ENCODE results near the gene PPP3R1.

Gene PPP3R1

DNA sequence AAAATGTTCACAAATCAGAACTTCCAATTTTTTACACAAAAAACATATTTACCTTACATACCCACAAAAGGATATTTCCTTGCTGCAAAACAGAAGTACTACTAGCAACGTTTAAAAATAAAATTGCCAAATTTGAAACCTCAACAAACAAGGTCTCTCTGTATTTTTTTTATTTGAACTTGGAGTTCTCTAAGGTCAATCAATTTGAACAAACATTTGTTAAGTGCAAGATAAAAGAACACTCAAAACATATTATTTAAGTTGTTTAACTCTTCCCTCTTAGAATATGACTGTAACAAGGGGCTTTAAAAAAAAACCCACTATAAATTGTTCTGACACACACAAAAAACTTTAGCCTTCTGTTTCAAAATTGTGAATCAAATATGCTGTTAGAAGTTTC, 65.0 kb downstream of the PPP3R1 start (continued):
- TF ChIP-seq ARNTL (CRISPR knock-in tag; IDR thresholded peaks at IDR 0.05; ENCODE audit: borderline replicate concordance, low read depth), result no peak
- no peak for TF ChIP-seq GLIS3 (CRISPR knock-in tag; IDR thresholded peaks at IDR 0.05)

DNA sequence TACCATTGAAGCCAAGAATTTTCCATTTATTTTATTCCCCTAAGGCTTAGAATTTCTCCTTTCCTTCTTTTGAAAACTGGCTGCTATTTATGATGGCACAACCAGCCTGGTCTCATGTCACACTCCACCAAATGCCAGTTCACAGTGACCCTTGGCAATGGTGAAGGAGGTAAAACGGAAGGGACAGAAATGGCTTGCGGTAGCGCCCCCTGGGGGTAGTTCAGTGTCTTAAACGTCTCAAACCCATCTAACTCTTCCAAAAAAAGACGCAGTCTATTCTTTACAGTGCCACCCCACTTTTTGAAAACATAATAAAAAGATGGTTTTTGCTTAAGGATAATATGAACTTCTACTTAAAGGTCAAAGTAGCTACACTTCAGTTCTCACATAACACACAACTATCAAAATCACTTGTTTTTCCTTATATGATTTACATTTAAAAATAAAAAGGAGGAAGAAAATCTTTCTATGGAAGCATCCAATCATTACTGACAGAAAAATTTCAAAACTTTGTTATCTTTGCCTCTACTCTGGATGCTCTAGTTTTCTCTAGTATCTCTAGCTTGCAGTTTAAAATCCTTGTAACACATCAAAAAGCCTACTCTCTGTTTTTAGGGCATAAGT, 66.7 kb downstream of the PPP3R1 start:
- TF ChIP-seq CSDC2 (CRISPR knock-in tag; IDR thresholded peaks at IDR 0.05) (no peak), SNAI2 (CRISPR knock-in tag; IDR thresholded peaks at IDR 0.05) (no peak), ESRRG (CRISPR knock-in tag; IDR thresholded peaks at IDR 0.05) (no peak), BACH2 (CRISPR knock-in tag; IDR thresholded peaks at IDR 0.05; ENCODE audit: borderline replicate concordance) (no peak), ZNF8 (CRISPR knock-in tag; IDR thresholded peaks at IDR 0.05) (no peak), ZFP3 (CRISPR knock-in tag; IDR thresholded peaks at IDR 0.05) (no peak), RARB (CRISPR knock-in tag; IDR thresholded peaks at IDR 0.05) (no peak)
- TF ChIP-seq, protein P1, sequence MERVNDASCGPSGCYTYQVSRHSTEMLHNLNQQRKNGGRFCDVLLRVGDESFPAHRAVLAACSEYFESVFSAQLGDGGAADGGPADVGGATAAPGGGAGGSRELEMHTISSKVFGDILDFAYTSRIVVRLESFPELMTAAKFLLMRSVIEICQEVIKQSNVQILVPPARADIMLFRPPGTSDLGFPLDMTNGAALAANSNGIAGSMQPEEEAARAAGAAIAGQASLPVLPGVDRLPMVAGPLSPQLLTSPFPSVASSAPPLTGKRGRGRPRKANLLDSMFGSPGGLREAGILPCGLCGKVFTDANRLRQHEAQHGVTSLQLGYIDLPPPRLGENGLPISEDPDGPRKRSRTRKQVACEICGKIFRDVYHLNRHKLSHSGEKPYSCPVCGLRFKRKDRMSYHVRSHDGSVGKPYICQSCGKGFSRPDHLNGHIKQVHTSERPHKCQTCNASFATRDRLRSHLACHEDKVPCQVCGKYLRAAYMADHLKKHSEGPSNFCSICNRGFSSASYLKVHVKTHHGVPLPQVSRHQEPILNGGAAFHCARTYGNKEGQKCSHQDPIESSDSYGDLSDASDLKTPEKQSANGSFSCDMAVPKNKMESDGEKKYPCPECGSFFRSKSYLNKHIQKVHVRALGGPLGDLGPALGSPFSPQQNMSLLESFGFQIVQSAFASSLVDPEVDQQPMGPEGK (CRISPR knock-in tag; IDR thresholded peaks at IDR 0.05; ENCODE audit: borderline replicate concordance), result no peak
- ATAC-seq, result no peak

DNA sequence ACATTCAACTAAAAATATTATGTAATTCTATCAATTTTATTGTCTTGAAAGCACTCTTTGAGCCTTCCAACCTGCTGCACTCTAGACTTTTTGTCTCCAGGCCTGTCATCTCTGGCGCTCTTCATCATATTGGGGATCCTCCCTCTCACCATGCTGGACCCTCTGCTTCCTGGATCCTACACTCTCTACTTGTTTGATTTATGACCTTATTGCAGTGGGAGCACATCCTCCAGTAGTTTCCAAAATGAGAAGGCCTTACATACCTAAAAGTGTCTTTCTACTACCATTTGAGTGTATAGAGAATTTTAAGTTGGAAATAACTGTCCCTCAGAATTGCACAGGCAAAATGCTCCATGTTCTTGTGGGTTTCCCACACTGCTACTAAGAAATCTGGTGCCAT, 69.4 kb downstream of the PPP3R1 start:
- no peak for ATAC-seq
- no peak for TF ChIP-seq OSR1 (CRISPR knock-in tag; IDR thresholded peaks at IDR 0.05)
- TF ChIP-seq, protein P2, sequence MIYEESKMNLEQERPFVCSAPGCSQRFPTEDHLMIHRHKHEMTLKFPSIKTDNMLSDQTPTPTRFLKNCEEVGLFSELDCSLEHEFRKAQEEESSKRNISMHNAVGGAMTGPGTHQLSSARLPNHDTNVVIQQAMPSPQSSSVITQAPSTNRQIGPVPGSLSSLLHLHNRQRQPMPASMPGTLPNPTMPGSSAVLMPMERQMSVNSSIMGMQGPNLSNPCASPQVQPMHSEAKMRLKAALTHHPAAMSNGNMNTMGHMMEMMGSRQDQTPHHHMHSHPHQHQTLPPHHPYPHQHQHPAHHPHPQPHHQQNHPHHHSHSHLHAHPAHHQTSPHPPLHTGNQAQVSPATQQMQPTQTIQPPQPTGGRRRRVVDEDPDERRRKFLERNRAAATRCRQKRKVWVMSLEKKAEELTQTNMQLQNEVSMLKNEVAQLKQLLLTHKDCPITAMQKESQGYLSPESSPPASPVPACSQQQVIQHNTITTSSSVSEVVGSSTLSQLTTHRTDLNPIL (CRISPR knock-in tag; IDR thresholded peaks at IDR 0.05; ENCODE audit: low read depth), result no peak
- no peak for TF ChIP-seq TOX (CRISPR knock-in tag; IDR thresholded peaks at IDR 0.05; ENCODE audit: borderline replicate concordance)
- TF ChIP-seq ARNTL (CRISPR knock-in tag; IDR thresholded peaks at IDR 0.05; ENCODE audit: borderline replicate concordance, low read depth), result no peak
- TF ChIP-seq RARB (CRISPR knock-in tag; IDR thresholded peaks at IDR 0.05), result no peak
- TF ChIP-seq ZFP3 (CRISPR knock-in tag; IDR thresholded peaks at IDR 0.05), result no peak
- no peak for TF ChIP-seq GLIS3 (CRISPR knock-in tag; IDR thresholded peaks at IDR 0.05)
- no peak for TF ChIP-seq CSDC2 (CRISPR knock-in tag; IDR thresholded peaks at IDR 0.05)

DNA sequence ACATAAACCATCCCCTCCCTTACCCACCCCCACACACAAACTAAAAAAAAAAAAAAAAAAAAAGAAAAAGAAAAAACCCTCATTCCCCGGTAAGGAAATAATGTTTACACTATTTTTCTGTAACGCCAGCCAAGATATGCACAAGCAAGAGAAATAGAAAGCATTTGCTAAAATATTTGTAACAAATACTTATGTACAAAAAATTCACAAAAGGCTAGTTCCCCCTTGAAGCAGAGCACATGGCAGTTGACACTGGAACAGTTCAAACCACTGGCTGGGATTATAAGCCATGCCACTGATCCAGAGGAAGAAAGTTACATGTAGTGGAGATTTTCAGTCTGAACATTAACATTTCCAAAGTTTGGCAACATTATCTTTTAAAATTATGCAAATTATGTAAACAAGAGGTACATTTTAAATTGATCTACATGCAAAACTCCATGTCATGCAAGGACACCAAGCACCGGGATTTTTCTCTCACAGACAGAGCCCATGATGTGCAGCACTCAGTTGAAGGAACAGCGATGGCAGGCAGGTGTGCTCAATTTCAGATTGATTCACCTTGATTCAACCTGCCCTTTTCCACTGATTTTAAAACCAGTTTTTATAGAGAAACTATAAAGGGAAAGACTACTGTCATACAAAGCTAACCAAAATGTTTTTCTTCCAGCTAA, 73.2 kb downstream of the PPP3R1 start:
- ATAC-seq, result no peak
- TF ChIP-seq SNAI2 (CRISPR knock-in tag; IDR thresholded peaks at IDR 0.05), result no peak
- no peak for TF ChIP-seq ZNF8 (CRISPR knock-in tag; IDR thresholded peaks at IDR 0.05)
- TF ChIP-seq ESRRG (CRISPR knock-in tag; IDR thresholded peaks at IDR 0.05), result no peak
- no peak for TF ChIP-seq ZC3H10 (CRISPR knock-in tag; IDR thresholded peaks at IDR 0.05)
- no peak for TF ChIP-seq GLIS3 (CRISPR knock-in tag; IDR thresholded peaks at IDR 0.05)
- no peak for TF ChIP-seq RARB (CRISPR knock-in tag; IDR thresholded peaks at IDR 0.05)
- TF ChIP-seq, protein P3, sequence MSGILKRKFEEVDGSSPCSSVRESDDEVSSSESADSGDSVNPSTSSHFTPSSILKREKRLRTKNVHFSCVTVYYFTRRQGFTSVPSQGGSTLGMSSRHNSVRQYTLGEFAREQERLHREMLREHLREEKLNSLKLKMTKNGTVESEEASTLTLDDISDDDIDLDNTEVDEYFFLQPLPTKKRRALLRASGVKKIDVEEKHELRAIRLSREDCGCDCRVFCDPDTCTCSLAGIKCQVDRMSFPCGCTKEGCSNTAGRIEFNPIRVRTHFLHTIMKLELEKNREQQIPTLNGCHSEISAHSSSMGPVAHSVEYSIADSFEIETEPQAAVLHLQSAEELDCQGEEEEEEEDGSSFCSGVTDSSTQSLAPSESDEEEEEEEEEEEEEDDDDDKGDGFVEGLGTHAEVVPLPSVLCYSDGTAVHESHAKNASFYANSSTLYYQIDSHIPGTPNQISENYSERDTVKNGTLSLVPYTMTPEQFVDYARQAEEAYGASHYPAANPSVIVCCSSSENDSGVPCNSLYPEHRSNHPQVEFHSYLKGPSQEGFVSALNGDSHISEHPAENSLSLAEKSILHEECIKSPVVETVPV (CRISPR knock-in tag; IDR thresholded peaks at IDR 0.05), result no peak
- TF ChIP-seq ZFP30 (CRISPR knock-in tag; IDR thresholded peaks at IDR 0.05), result no peak
- TF ChIP-seq PPARA (CRISPR knock-in tag; IDR thresholded peaks at IDR 0.05; ENCODE audit: borderline replicate concordance), result no peak
- no peak for TF ChIP-seq BACH2 (CRISPR knock-in tag; IDR thresholded peaks at IDR 0.05; ENCODE audit: borderline replicate concordance)
- TF ChIP-seq ZNF70 (CRISPR knock-in tag; IDR thresholded peaks at IDR 0.05), result no peak
- no peak for TF ChIP-seq OSR1 (CRISPR knock-in tag; IDR thresholded peaks at IDR 0.05)
- no peak for TF ChIP-seq ZNF565 (CRISPR knock-in tag; conservative IDR thresholded peaks at IDR 0.05; ENCODE audit: low read depth)
- no peak for TF ChIP-seq ZFP3 (CRISPR knock-in tag; IDR thresholded peaks at IDR 0.05)
- no peak for TF ChIP-seq TOX (CRISPR knock-in tag; IDR thresholded peaks at IDR 0.05; ENCODE audit: borderline replicate concordance)
- TF ChIP-seq, protein P4, sequence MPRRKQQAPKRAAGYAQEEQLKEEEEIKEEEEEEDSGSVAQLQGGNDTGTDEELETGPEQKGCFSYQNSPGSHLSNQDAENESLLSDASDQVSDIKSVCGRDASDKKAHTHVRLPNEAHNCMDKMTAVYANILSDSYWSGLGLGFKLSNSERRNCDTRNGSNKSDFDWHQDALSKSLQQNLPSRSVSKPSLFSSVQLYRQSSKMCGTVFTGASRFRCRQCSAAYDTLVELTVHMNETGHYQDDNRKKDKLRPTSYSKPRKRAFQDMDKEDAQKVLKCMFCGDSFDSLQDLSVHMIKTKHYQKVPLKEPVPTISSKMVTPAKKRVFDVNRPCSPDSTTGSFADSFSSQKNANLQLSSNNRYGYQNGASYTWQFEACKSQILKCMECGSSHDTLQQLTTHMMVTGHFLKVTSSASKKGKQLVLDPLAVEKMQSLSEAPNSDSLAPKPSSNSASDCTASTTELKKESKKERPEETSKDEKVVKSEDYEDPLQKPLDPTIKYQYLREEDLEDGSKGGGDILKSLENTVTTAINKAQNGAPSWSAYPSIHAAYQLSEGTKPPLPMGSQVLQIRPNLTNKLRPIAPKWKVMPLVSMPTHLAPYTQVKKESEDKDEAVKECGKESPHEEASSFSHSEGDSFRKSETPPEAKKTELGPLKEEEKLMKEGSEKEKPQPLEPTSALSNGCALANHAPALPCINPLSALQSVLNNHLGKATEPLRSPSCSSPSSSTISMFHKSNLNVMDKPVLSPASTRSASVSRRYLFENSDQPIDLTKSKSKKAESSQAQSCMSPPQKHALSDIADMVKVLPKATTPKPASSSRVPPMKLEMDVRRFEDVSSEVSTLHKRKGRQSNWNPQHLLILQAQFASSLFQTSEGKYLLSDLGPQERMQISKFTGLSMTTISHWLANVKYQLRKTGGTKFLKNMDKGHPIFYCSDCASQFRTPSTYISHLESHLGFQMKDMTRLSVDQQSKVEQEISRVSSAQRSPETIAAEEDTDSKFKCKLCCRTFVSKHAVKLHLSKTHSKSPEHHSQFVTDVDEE (CRISPR knock-in tag; IDR thresholded peaks at IDR 0.05), result no peak
- TF ChIP-seq, protein P1 (CRISPR knock-in tag; IDR thresholded peaks at IDR 0.05; ENCODE audit: borderline replicate concordance), result no peak
- TF ChIP-seq, protein P2 (CRISPR knock-in tag; IDR thresholded peaks at IDR 0.05; ENCODE audit: low read depth), result no peak
- no peak for TF ChIP-seq CSDC2 (CRISPR knock-in tag; IDR thresholded peaks at IDR 0.05)

Measured in SK-N-SH treated with all-trans-retinoic acid at 6 μM for 48 hours (cell line).